Sigmoid colon (tissue), 7 donors: ENCODE results near the gene ITSN2. TPM values are rescaled to one million over a fixed set of nuclear protein-coding genes. Genes with fewer than 3 reads are reported as not detected.

Experiments used
- DNase-seq: peaks from one replicate; pipeline ENCODE4 v3.0.0-alpha.2; 2019
- H3K27ac ChIP-seq, 4 donors: fragments of 200-600 bp; sonication (generic); one replicate each; pipeline ENCODE4 v1.5.1; 2016 to 2019; ENCODE audit warnings: mild to moderate bottlenecking in 1 of 4
- H3K27me3 ChIP-seq, 3 donors: fragments of 200-600 bp; sonication (generic); one replicate each; pipeline ENCODE4 v1.5.1; 2019; ENCODE audit warnings: mild to moderate bottlenecking in 1 of 3
- H3K36me3 ChIP-seq, 4 donors: fragments of 200-600 bp; sonication (generic); one replicate each; pipeline ENCODE4 v1.5.1; 2016 to 2019
- H3K4me1 ChIP-seq, 4 donors: fragments of 200-600 bp; sonication (generic); one replicate each; pipeline ENCODE4 v1.5.1; 2017 to 2019
- H3K4me3 ChIP-seq, 4 donors: fragments of 200-600 bp; sonication (generic); one replicate each; pipeline ENCODE4 v1.5.1; 2017 to 2019; ENCODE audit warnings: mild to moderate bottlenecking in 2 of 4, moderate library complexity in 1 of 4
- H3K9me3 ChIP-seq, 4 donors: fragments of 200-600 bp in 3 of 4; sonication (generic) in 3 of 4; one replicate each; pipeline versions ENCODE4 v1.5.1 to v1.6.1; 2013 to 2019
- EP300 ChIP-seq, 4 donors: sonication (generic); formaldehyde crosslinking; IDR thresholded peaks; one replicate each; pipeline ENCODE4 v1.6.1; 2017; ENCODE audit warnings: antibody characterized with exemption in 4 of 4
- POLR2A ChIP-seq, 2 donors: fragments of 450-650 bp; IDR thresholded peaks; one replicate each; pipeline ENCODE4 v1.6.1; 2016; ENCODE audit warnings: antibody characterized with exemption in 2 of 2, mild to moderate bottlenecking in 2 of 2, moderate library complexity in 2 of 2
- POLR2AphosphoS5 ChIP-seq, 4 donors: sonication (generic); formaldehyde crosslinking; IDR thresholded peaks; one replicate each; pipeline ENCODE4 v1.6.1; 2017; ENCODE audit warnings: antibody characterized with exemption in 4 of 4
- WGBS, 2 donors: extraction: QIAGEN DNeasy Blood & Tissue Kit; methylation state at CpG; one replicate each; pipeline ENCODE4 v1.1.7; 2013; 5-methylcytosine and 5-hydroxymethylcytosine counted together
- intact Hi-C: fragments of 100-400 bp; cut with DNase I; formaldehyde crosslinking; loops from one replicate; pipeline ENCODE4 v1.15.1; 2023
- polyA plus RNA-seq, 3 donors: library from polyadenylated mRNA; stranded (reverse); fragments of 200-250 nt; gene quantifications; one replicate each; pipeline ENCODE4 v1.2.3, GENCODE V29; 2013
- total RNA-seq, 4 donors: library from RNA; depleted of rRNA; stranded (reverse); fragments of >200 nt; gene quantifications; one replicate each; pipeline ENCODE4 v1.1.0, GENCODE V29; 2016
- TF ChIP-seq, protein P1 (sequence below), 4 experiments: fragments of 450-650 bp in 3 of 4; fragments of 200-600 bp in 1 of 4; IDR thresholded peaks; one replicate each; pipeline ENCODE4 v1.5.1; 2016 to 2019; ENCODE audit warnings: antibody characterized with exemption in 4 of 4, mild to moderate bottlenecking in 3 of 4, moderate library complexity in 2 of 4
- donor health status: healthy with polysubstance abuse.
- donor health status: Bipolar disorder and iron deficiency.
- donor health status: healthy.

Gene ITSN2
- total and polyA plus RNA-seq, 7 donors, result 19.2 to 73.6 (median 56.0) TPM

DNA sequence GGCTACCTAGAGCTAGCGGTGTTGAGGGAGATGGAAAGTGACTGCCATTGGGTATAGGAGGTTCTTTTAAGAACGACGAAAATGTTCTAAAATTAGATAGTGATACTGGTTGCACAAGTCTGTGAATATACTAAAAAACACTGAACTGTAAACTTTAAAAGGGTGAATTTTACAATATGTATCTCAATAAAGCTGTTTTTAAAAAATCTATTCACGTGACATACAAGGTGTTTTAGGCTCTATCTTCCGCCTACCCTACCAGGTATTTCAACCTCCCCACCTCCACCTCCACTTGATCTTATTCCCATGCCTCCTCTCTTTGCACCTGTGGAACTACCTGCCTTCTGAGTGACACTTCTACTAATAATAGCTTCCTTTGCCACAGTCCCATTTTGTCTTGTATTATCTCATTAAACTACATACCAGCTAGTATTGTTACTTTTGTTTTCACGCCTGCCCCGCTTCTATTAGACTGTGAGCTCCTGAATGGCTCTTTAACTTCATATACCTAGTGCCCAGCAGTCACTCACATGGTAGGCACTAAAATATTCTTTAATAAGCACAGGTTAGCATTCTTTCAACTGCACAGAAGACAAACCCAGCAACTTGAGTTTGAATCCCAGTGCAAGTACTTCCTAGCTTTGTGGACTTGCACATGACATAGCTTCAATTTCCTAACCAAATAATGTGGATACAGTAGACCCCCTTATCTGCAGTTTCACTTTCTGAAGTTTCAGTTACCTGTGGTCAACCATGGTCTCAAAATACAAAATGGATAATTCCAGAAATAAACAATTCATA lies 9.3 kb downstream of the ITSN2 start:
- peaks cover 0 to 64% (median 26%) of the 10 kb centered on the region in 4 donors for H3K4me1 ChIP-seq
- no peaks in the 10 kb centered on the region for H3K9me3 ChIP-seq
- DNase-seq, result no peak
- TF ChIP-seq POLR2AphosphoS5 (IDR thresholded peaks at IDR 0.05) (no peak), EP300 (IDR thresholded peaks at IDR 0.05) (no peak), POLR2A (IDR thresholded peaks at IDR 0.05) (no peak)
- TF ChIP-seq, protein P1, sequence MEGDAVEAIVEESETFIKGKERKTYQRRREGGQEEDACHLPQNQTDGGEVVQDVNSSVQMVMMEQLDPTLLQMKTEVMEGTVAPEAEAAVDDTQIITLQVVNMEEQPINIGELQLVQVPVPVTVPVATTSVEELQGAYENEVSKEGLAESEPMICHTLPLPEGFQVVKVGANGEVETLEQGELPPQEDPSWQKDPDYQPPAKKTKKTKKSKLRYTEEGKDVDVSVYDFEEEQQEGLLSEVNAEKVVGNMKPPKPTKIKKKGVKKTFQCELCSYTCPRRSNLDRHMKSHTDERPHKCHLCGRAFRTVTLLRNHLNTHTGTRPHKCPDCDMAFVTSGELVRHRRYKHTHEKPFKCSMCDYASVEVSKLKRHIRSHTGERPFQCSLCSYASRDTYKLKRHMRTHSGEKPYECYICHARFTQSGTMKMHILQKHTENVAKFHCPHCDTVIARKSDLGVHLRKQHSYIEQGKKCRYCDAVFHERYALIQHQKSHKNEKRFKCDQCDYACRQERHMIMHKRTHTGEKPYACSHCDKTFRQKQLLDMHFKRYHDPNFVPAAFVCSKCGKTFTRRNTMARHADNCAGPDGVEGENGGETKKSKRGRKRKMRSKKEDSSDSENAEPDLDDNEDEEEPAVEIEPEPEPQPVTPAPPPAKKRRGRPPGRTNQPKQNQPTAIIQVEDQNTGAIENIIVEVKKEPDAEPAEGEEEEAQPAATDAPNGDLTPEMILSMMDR (IDR thresholded peaks at IDR 0.05), result no peak
- intact Hi-C loops, result no loop called here
- H3K4me3 ChIP-seq, result no peak overlapping the region
- no peaks in the 10 kb centered on the region for H3K36me3 ChIP-seq
- WGBS, 2 donors, result 88 to 94% methylated on average over 7 of the region's 7 CpGs
- H3K27ac ChIP-seq, result no peak overlapping the region
- H3K27me3 ChIP-seq, result no peaks in the 10 kb centered on the region

DNA sequence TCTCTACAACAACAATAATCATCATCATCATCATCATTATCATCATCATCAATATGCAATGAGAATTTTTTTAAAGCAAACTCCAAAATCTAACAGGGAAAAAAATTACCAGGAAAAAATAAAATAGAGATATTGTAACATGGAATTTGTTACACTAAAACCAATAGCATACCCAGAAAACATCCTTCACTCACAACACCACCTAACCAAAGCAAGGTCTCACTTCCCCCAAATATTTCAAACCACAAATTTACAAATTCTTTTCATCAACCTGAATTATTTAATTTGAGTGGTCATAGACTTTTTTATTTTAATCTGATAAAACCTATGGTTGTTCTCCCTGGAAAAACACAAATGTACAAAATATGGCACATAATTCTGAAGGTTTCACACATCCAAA lies 11.2 kb downstream of the ITSN2 start:
- no peak for DNase-seq
- no peak for TF ChIP-seq POLR2AphosphoS5 (IDR thresholded peaks at IDR 0.05)
- TF ChIP-seq, protein P1 (IDR thresholded peaks at IDR 0.05), result no peak
- TF ChIP-seq POLR2A (IDR thresholded peaks at IDR 0.05), result no peak
- no peak for TF ChIP-seq EP300 (IDR thresholded peaks at IDR 0.05)
- intact Hi-C loops, result no loop called here
- Histone ChIP-seq H3K27ac (no peak overlapping the region), H3K9me3 (no peaks in the 10 kb centered on the region), H3K36me3 (no peaks in the 10 kb centered on the region), H3K4me1 (peaks cover 0 to 56% (median 25%) of the 10 kb centered on the region in 4 donors), H3K27me3 (no peaks in the 10 kb centered on the region), H3K4me3 (no peak overlapping the region)

DNA sequence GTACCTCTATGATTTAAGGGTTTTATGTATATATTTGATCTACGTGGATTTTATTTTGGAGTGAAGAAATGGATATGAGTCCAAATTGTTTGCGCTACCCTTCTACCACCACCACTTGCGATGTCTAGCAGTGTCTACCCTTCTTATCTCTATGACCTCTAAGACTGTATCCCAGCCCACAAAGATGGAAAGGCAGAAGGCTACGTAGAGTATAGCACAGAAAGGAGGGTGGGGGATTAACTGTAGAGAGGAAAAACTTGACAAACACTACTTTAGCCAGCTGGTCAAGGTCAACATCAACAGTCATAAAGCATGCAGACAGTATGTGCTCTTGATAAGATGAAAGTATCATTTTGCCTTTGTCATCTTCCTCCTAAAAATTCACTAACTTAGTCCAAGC lies 14.4 kb downstream of the ITSN2 start:
- intact Hi-C loops, result no loop called here
- Histone ChIP-seq H3K9me3 (no peaks in the 10 kb centered on the region), H3K27ac (no peak overlapping the region), H3K27me3 (no peaks in the 10 kb centered on the region), H3K36me3 (no peaks in the 10 kb centered on the region), H3K4me1 (peaks cover 0 to 45% (median 17%) of the 10 kb centered on the region in 4 donors), H3K4me3 (no peak overlapping the region)
- WGBS, 2 donors, result 76 to 89% methylated on average over 4 of the region's 4 CpGs
- no peak for DNase-seq
- TF ChIP-seq POLR2AphosphoS5 (IDR thresholded peaks at IDR 0.05) (no peak), POLR2A (IDR thresholded peaks at IDR 0.05) (no peak), EP300 (IDR thresholded peaks at IDR 0.05) (no peak)
- TF ChIP-seq, protein P1 (IDR thresholded peaks at IDR 0.05), result no peak

DNA sequence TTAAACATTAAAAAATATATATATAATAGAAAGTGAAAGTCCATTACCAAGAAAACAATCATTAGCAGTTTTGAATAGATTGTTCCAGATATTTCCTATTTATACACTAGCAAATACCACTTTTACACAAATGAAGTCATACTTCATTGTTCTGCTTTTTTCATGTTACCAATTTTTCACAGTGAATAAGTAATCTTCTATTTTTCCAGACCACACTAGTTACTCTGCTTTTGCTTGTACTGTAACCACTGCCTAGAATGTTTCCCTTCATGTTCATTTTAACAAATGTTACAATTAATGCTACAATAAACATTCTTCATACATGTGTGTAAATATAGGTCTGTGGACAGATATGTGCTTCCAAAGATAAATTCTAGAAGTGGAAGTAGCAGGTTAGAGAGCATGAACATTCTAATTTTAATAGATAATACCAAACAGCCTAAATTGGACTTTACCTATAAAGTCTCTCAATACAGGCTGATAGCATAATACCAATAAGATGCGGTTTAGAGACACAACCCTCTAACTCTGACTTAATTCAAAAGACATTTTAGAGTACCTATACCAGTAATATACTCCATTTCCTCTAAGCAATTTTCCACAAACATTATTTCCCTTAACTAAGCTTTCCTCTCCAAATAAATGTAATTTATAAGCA lies 17.0 kb downstream of the ITSN2 start:
- H3K36me3 ChIP-seq, result no peaks in the 10 kb centered on the region
- WGBS, 2 donors, result 82 to 84% methylated on average over 1 of the region's 1 CpG
- H3K27ac ChIP-seq, result no peak overlapping the region
- no peaks in the 10 kb centered on the region for H3K27me3 ChIP-seq
- no peak for DNase-seq
- intact Hi-C loops, result no loop called here
- H3K4me3 ChIP-seq, result no peak overlapping the region
- H3K4me1 ChIP-seq, result peaks cover 0 to 41% (median 18%) of the 10 kb centered on the region in 4 donors
- TF ChIP-seq POLR2AphosphoS5 (IDR thresholded peaks at IDR 0.05), result no peak
- H3K9me3 ChIP-seq, result no peaks in the 10 kb centered on the region

DNA sequence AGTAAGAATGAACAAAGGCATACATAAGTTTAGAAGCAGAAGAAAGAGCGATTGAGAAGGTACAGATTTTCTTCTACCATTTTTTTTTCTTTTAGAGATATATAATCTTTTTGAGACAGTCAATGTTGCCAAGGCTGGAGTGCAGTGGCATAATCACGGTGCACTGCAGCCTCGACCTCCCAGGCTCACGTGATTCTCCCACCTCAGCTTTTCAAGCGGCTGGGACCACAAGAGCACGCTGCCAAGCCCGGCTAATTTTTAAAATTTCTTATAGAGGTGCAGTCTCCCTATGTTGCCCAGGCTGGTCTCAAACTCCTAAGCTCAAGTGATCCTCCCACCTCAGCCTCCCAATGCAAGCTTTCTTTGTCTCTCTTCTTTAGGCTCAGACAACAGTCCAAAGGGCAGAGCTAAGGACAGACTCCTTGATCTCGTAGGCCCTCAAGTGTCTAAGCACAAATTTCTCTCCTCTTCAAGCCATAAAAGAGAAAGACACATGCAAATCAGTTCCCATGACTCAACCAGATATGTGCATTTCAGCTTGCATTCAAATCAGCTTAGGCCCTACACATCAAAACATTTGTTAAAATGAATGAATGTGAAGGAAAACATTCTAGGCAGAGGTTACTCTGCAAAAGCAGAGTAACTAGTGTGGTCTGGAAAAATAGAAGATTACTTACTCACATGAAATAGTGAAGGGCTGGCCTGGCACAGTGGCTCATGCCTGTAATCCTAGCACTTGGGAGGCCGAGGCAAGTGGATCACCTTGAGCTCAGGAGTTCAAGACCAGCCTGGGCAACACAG lies 18.0 kb downstream of the ITSN2 start:
- no peaks in the 10 kb centered on the region for H3K9me3 ChIP-seq
- H3K4me3 ChIP-seq, result no peak overlapping the region
- TF ChIP-seq POLR2A (IDR thresholded peaks at IDR 0.05) (no peak), EP300 (IDR thresholded peaks at IDR 0.05) (no peak), POLR2AphosphoS5 (IDR thresholded peaks at IDR 0.05) (no peak)
- TF ChIP-seq, protein P1 (IDR thresholded peaks at IDR 0.05), result no peak
- intact Hi-C loops, result no loop called here
- no peak for DNase-seq
- peak overlapping the region in 1 of 4 donors; percentile 7 for H3K27ac ChIP-seq
- H3K27me3 ChIP-seq, result no peaks in the 10 kb centered on the region
- H3K4me1 ChIP-seq, result peaks cover 0 to 41% (median 18%) of the 10 kb centered on the region in 4 donors
- 83 to 84% methylated on average over 9 of the region's 9 CpGs for WGBS, 2 donors
- no peaks in the 10 kb centered on the region for H3K36me3 ChIP-seq
